Esophagus squamous epithelium (tissue), 5 donors: ENCODE data around the gene RUNX1. TPM values are rescaled to one million over a fixed set of nuclear protein-coding genes. Genes with fewer than 3 reads are reported as not detected.

Experiments used
- DNase-seq: peaks from one replicate; lab custom pipeline; 2025; lab: John Stamatoyannopoulos, UW
- H3K27ac ChIP-seq, 4 donors: fragments of 200-600 bp; sonication (generic); one replicate each; pipeline ENCODE4 v1.5.1; 2016 to 2019; ENCODE audit warnings: mild to moderate bottlenecking in 1 of 4
- H3K27me3 ChIP-seq, 4 donors: fragments of 200-600 bp; sonication (generic); 1 replicate in 3 of 4; 2 replicates in 1 of 4; pipeline versions ENCODE4 v1.5.1 to v1.6.0; 2017 to 2021; ENCODE audit warnings: antibody characterized with exemption in 1 of 4
- H3K36me3 ChIP-seq, 3 donors: fragments of 200-600 bp; sonication (generic); one replicate each; pipeline ENCODE4 v1.5.1; 2016 to 2019
- H3K4me1 ChIP-seq, 3 donors: fragments of 200-600 bp; sonication (generic); one replicate each; pipeline ENCODE4 v1.5.1; 2017 to 2019
- H3K4me3 ChIP-seq, 4 donors: fragments of 200-600 bp; sonication (generic); 1 replicate in 3 of 4; 2 replicates in 1 of 4; pipeline ENCODE4 v1.5.1; 2016 to 2019; ENCODE audit warnings: mild to moderate bottlenecking in 2 of 4, moderate library complexity in 1 of 4
- H3K9me3 ChIP-seq, 3 donors: fragments of 200-600 bp; sonication (generic); one replicate each; pipeline ENCODE4 v1.5.1; 2016 to 2019
- POLR2A ChIP-seq, 4 donors: fragments of 450-650 bp; IDR thresholded peaks; one replicate each; pipeline ENCODE4 v1.6.1; 2017; ENCODE audit warnings: antibody characterized with exemption in 4 of 4, mild to moderate bottlenecking in 4 of 4, moderate library complexity in 3 of 4
- WGBS, 2 donors: methylation state at CpG; one replicate each; pipeline ENCODE4 v1.1.5; 2018; 5-methylcytosine and 5-hydroxymethylcytosine counted together
- intact Hi-C: fragments of 100-400 bp; cut with DNase I; formaldehyde crosslinking; loops from one replicate; pipeline ENCODE4 v1.15.0; 2022
- total RNA-seq, 4 donors: library from RNA; depleted of rRNA; stranded (reverse); fragments of >200 nt; gene quantifications; one replicate each; pipeline ENCODE4 v1.1.0, GENCODE V29; 2016
- TF ChIP-seq, protein P1 (sequence below), 6 experiments: fragments of 450-650 bp in 4 of 6; fragments of 200-600 bp in 2 of 6; sonication (generic) in 2 of 6; IDR thresholded peaks; one replicate each; pipeline ENCODE4 v1.5.1; 2016 to 2019; ENCODE audit warnings: antibody characterized with exemption in 6 of 6, mild to moderate bottlenecking in 4 of 6, moderate library complexity in 4 of 6
- donor health status: DM: yes; HTN: yes; CAD: no.

The RUNX1 gene
- total RNA-seq, 4 donors from 2014 or later, result 8.2 to 25.4 (median 18.3) TPM

DNA sequence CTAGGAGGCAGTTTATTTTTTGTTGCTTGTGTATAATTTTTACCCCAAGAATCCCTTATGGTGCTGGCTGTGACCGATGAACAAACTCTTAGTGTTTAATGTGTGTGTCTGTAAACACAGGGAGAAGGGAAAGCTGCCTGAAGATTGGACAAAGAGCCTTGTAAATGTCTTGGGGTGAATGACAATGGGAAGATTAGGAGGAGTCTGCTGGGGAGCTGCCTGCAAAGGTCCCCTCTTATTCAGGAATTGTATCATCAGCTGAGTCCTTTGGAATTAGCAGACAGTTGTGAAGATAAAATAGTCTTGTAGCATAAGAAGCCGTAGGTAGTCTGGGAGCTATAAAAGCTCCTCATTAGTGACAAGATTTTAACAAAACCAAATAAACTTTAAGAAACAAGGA lies 88.4 kb downstream of the RUNX1 start:
- Histone ChIP-seq H3K9me3 (no peaks in the 10 kb centered on the region), H3K4me1 (no peaks in the 10 kb centered on the region), H3K27me3 (peaks cover 0 to 21% (median 0%) of the 10 kb centered on the region in 4 donors), H3K36me3 (no peaks in the 10 kb centered on the region), H3K27ac (no peak overlapping the region), H3K4me3 (no peak overlapping the region)
- WGBS, 2 donors, result 66 to 72% methylated on average over 2 of the region's 2 CpGs
- intact Hi-C loops, result no loop called here
- no peak for DNase-seq
- TF ChIP-seq, protein P1, sequence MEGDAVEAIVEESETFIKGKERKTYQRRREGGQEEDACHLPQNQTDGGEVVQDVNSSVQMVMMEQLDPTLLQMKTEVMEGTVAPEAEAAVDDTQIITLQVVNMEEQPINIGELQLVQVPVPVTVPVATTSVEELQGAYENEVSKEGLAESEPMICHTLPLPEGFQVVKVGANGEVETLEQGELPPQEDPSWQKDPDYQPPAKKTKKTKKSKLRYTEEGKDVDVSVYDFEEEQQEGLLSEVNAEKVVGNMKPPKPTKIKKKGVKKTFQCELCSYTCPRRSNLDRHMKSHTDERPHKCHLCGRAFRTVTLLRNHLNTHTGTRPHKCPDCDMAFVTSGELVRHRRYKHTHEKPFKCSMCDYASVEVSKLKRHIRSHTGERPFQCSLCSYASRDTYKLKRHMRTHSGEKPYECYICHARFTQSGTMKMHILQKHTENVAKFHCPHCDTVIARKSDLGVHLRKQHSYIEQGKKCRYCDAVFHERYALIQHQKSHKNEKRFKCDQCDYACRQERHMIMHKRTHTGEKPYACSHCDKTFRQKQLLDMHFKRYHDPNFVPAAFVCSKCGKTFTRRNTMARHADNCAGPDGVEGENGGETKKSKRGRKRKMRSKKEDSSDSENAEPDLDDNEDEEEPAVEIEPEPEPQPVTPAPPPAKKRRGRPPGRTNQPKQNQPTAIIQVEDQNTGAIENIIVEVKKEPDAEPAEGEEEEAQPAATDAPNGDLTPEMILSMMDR (IDR thresholded peaks at IDR 0.05), result no peak
- TF ChIP-seq POLR2A (IDR thresholded peaks at IDR 0.05), result no peak

DNA sequence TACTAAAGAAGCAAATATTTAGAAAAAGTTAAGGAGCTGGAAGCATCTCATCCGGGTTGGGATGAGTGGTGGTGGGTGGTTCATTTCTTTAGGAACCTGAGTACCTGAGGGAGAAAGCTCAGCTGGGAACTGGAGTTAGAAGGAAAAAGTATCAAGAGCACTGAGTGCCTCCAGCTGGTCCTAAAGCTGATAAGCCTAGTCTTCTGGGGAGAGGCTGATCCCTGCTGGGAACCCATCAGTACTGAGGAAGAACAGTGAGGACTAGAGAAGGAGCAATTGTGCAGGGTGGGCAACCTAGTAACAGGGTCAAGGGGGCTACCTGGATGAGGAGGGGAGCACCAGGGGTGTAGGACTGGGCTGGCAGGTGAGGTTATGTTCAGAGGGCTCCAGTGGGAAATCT lies 89.5 kb downstream of the RUNX1 start:
- H3K27me3 ChIP-seq, result peaks cover 0 to 21% (median 0%) of the 10 kb centered on the region in 4 donors
- H3K9me3 ChIP-seq, result no peaks in the 10 kb centered on the region
- no peaks in the 10 kb centered on the region for H3K4me1 ChIP-seq
- no peak for DNase-seq
- no peaks in the 10 kb centered on the region for H3K36me3 ChIP-seq
- H3K27ac ChIP-seq, result no peak overlapping the region
- intact Hi-C loops, result no loop called here
- 88 to 97% methylated on average over 1 of the region's 1 CpG for WGBS, 2 donors
- no peak overlapping the region for H3K4me3 ChIP-seq
- TF ChIP-seq, protein P1 (IDR thresholded peaks at IDR 0.05), result no peak
- TF ChIP-seq POLR2A (IDR thresholded peaks at IDR 0.05), result no peak

DNA sequence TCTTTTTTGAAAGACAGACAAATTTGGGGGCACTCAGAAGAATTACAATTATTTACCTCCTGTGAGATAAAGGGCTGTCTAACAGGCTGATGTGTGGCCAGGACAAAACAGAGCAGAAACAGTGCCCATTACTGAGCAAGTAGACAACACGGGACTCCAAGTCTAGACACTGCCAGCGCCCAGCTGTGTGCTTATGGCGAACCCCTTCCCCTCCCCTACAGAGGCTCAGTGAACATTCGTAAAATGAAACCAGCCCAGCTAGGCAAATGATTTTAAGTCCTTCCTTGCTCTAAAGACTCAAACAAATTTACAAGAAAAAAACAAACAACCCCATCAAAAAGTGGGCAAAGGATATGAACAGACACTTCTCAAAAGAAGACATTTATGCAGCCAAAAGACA lies 91.1 kb downstream of the RUNX1 start:
- Histone ChIP-seq H3K4me3 (no peak overlapping the region), H3K4me1 (no peaks in the 10 kb centered on the region), H3K27ac (no peak overlapping the region), H3K36me3 (no peaks in the 10 kb centered on the region), H3K27me3 (peaks cover 0 to 12% (median 0%) of the 10 kb centered on the region in 4 donors), H3K9me3 (no peaks in the 10 kb centered on the region)
- no peak for DNase-seq
- TF ChIP-seq, protein P1 (IDR thresholded peaks at IDR 0.05), result no peak
- TF ChIP-seq POLR2A (IDR thresholded peaks at IDR 0.05), result no peak
- intact Hi-C loops, result no loop called here
- 90 to 92% methylated on average over 2 to 4 of the region's 4 CpGs for WGBS, 2 donors

DNA sequence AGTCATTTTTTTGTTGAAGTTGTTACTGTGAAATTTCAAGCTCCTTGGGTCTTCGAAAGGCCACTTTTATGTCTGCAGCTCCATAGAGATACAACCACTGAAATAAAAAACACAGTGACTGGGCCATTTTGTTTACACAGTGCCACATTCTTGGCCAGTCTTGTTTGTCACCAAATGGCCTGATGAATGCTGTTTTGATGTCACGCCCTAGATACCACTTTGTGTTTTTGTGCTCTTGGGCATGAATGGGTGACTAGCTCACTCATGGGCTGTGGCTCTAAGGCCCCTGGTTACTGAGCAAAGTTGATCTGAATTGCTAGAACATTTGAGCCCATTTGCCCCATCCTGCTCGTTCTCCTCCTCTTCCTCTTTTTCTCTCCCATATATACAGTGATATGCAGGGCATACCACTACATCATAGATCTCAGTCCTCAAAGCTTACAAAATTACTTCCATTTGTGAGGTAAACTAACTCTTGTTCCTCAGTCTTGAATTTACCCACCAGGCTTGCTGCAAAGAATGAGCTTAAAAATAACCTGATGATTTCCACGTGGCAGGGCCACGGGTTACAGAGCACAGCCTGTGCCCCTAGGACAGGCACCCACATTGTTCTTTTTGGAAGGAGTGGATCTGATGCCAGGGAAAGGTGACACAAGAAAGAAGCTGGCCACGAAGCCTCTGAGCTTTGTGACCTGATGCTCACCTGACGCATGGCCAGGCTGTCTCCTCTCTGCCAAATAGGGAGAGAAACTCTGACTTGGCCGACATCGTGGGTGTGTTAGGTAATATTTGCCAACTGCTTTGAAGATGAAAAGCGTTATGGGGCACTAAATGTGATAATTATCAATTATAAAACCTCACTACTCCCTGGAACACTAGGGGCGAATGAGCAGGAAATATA lies 92.4 kb downstream of the RUNX1 start:
- H3K27me3 ChIP-seq, result peaks cover 0 to 6% (median 0%) of the 10 kb centered on the region in 4 donors

DNA sequence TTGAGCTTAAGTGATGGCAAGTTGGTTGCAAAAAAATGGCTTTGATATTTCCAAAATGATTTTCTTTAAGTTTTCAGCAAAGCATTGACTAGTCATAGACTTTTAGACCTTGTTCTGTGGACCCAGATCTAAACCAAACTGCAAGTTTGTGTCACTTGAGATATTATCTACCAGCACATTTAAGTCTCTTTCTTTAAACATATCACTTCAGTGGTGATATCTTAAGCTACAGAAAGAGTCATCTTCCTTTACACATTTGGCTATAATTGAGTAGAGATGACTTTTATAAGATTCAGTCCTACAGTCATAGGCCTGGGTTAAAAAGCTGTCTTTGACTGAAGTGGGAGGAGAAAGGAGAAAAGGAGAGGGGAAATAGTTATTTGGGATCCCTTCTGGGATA lies 95.2 kb downstream of the RUNX1 start:
- no peak for DNase-seq
- H3K4me3 ChIP-seq, result no peak overlapping the region
- no peak overlapping the region for H3K27ac ChIP-seq
- TF ChIP-seq, protein P1 (IDR thresholded peaks at IDR 0.05), result no peak
- TF ChIP-seq POLR2A (IDR thresholded peaks at IDR 0.05), result no peak
- intact Hi-C loops, result no loop called here
- no peaks in the 10 kb centered on the region for H3K9me3 ChIP-seq
- no peaks in the 10 kb centered on the region for H3K36me3 ChIP-seq
- peaks cover 0 to under 1% (median 0%) of the 10 kb centered on the region in 4 donors for H3K27me3 ChIP-seq
- H3K4me1 ChIP-seq, result no peaks in the 10 kb centered on the region

More for the DNA sequence above, 92.4 kb downstream of the RUNX1 start:
- TF ChIP-seq, protein P1 (IDR thresholded peaks at IDR 0.05), result no peak
- no peak for TF ChIP-seq POLR2A (IDR thresholded peaks at IDR 0.05)
- Histone ChIP-seq H3K9me3 (no peaks in the 10 kb centered on the region), H3K27ac (no peak overlapping the region), H3K4me3 (no peak overlapping the region), H3K36me3 (no peaks in the 10 kb centered on the region), H3K4me1 (no peaks in the 10 kb centered on the region)
- intact Hi-C loops, result no loop called here
- no peak for DNase-seq
- 70 to 84% methylated on average over 11 of the region's 11 CpGs for WGBS, 2 donors
